Vagina (tissue), 2 donors: ENCODE results near the gene LONRF3.

ENCODE experiments used
- CTCF ChIP-seq, 3 experiments: fragments of 450-650 bp in 2 of 3; fragments of 200-600 bp in 1 of 3; sonication (generic) in 1 of 3; IDR thresholded peaks; one replicate each; pipeline ENCODE4 v1.5.1; 2017 to 2019; ENCODE audit warnings: antibody characterized with exemption in 3 of 3, mild to moderate bottlenecking in 2 of 3, moderate library complexity in 2 of 3
- POLR2A ChIP-seq, 2 donors: fragments of 450-650 bp; IDR thresholded peaks; one replicate each; pipeline ENCODE4 v1.6.1; 2017; ENCODE audit warnings: antibody characterized with exemption in 2 of 2, mild to moderate bottlenecking in 2 of 2, moderate library complexity in 2 of 2
- POLR2AphosphoS5 ChIP-seq, 2 donors: sonication (generic); formaldehyde crosslinking; IDR thresholded peaks; one replicate each; pipeline ENCODE4 v1.9.0; 2017; ENCODE audit warnings: antibody characterized with exemption in 2 of 2, mild to moderate bottlenecking in 2 of 2, low read depth in 1 of 2; ENCODE audit not compliant: insufficient read depth in 1 of 2

GRCh38 chrX:119062750-119063374 is 88.4 kb downstream of the LONRF3 start:
- TF ChIP-seq CTCF (IDR thresholded peaks at IDR 0.05), result no peak
- TF ChIP-seq POLR2AphosphoS5 (IDR thresholded peaks at IDR 0.05; ENCODE audit: insufficient read depth in 1 of 2, low read depth in 1 of 2), result no peak
- no peak for TF ChIP-seq POLR2A (IDR thresholded peaks at IDR 0.05)
